ENCODE results near the gene DHX35. TPM values are rescaled to one million over a fixed set of nuclear protein-coding genes. Genes with fewer than 3 reads are reported as not detected.

DHX35 gene
- total RNA-seq, 6 experiments from 2014 or later: 3.2 to 7.5 (median 4.8) TPM

DNA sequence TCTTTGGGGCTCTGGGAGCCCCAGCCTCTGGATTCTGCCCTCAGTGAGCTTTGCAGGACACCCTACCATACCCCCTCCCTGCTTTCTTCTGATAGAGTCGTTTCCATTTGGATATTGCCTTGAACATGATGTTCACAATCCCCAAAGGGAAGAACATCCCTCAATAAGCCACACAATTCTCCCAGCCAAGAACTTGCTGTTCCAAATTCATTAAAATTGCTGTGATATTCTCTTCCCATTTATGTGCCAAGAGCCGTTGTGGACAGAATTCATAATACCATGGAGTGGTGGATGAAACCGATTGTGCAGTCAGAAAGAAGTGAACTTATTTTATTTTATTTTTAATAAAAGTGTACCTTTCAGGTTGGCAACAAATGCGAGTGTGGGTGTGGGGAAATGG, 95.8 kb downstream of the DHX35 start:
- H3K4me3 ChIP-seq: no peak overlapping the region
- no peak overlapping the region for H3K27ac ChIP-seq
- DNase-seq (no peak), ATAC-seq (no peak)
- intact Hi-C loops (cut with DNase I): no loop called here
- no peaks in the 10 kb centered on the region for H3K27me3 ChIP-seq
- H3K9me3 ChIP-seq: no peaks in the 10 kb centered on the region
- H3K4me1 ChIP-seq: no peaks in the 10 kb centered on the region
- 59% methylated on average over 4 of the region's 4 CpGs for WGBS (ENCODE audit: insufficient coverage, low coverage, low lambda C conversion rate, missing lambda C conversion rate)
- no peaks in the 10 kb centered on the region for H3K36me3 ChIP-seq
- TF ChIP-seq POLR2A (IDR thresholded peaks at IDR 0.05): no peak
- TF ChIP-seq, protein P1, sequence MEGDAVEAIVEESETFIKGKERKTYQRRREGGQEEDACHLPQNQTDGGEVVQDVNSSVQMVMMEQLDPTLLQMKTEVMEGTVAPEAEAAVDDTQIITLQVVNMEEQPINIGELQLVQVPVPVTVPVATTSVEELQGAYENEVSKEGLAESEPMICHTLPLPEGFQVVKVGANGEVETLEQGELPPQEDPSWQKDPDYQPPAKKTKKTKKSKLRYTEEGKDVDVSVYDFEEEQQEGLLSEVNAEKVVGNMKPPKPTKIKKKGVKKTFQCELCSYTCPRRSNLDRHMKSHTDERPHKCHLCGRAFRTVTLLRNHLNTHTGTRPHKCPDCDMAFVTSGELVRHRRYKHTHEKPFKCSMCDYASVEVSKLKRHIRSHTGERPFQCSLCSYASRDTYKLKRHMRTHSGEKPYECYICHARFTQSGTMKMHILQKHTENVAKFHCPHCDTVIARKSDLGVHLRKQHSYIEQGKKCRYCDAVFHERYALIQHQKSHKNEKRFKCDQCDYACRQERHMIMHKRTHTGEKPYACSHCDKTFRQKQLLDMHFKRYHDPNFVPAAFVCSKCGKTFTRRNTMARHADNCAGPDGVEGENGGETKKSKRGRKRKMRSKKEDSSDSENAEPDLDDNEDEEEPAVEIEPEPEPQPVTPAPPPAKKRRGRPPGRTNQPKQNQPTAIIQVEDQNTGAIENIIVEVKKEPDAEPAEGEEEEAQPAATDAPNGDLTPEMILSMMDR (IDR thresholded peaks at IDR 0.05): no peak

DNA sequence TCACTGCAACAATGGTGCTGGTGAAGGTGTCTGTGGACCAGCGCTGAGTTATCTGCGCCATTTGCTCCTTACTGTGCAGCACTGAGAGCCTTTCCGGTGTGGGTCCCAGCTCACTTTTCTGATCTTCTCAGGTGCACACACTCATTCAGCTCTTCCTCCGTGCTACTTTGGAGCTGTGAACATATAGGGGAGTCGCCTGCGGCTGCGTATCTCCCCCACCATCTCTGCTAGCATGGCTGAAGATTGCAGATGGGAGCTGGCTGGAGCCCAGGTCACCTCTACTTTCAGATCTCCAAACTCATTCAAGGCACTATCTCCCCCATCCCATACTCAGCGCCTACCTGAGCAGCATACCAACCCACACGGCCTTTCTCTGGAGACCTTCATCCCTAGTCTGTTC, 96.9 kb downstream of the DHX35 start:
- H3K4me3 ChIP-seq: no peak overlapping the region
- DNase-seq (no peak), ATAC-seq (no peak)
- no peaks in the 10 kb centered on the region for H3K27me3 ChIP-seq
- H3K4me1 ChIP-seq: no peaks in the 10 kb centered on the region
- WGBS (ENCODE audit: insufficient coverage, low coverage, low lambda C conversion rate, missing lambda C conversion rate): 73% methylated on average over 6 of the region's 9 CpGs
- H3K27ac ChIP-seq: no peak overlapping the region
- no peak for TF ChIP-seq POLR2A (IDR thresholded peaks at IDR 0.05)
- TF ChIP-seq, protein P1 (IDR thresholded peaks at IDR 0.05): no peak
- no peaks in the 10 kb centered on the region for H3K9me3 ChIP-seq
- H3K36me3 ChIP-seq: no peaks in the 10 kb centered on the region
- intact Hi-C loops (cut with DNase I): no loop called here

DNA sequence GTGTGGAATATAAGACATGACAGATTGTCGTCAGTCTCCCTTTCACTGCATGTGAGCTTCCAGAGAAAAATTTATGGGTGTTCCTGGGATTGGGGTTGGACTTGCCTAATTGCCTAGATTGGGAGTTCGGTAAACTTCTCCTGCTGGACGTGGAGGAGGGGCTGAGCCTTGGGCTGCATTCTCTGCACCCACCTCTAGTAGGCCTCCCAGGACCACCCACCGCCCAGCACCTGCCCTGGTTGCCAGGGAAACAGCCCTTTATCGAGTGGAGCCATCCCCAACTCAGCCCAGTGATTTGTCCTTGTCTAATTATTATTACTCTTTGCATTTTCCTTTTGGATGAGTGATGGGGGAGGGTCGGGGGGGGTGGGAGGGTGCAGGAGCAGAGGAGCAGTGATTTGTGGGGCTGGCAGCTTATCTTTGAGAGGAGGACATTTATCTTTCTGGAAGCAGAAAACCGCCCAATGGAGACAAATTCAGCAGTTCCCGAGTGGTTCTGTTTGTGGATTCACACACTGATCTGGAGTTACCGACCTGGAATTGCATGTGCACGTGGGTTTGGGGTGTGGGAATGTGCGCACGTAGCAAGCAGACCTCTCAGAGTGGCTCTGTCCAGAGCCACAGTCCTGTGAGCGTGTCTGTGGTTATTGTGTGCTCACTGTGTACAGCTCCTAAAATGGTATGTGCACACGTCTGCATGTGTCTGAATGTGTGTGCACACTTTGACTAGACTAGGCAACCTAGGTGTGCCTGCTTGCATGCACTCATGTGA, 104.5 kb downstream of the DHX35 start:
- Histone ChIP-seq H3K27me3 (no peaks in the 10 kb centered on the region), H3K9me3 (no peaks in the 10 kb centered on the region), H3K36me3 (no peaks in the 10 kb centered on the region), H3K27ac (no peak overlapping the region), H3K4me3 (no peak overlapping the region), H3K4me1 (no peaks in the 10 kb centered on the region)
- WGBS (ENCODE audit: insufficient coverage, low coverage, low lambda C conversion rate, missing lambda C conversion rate): 33% methylated on average over 7 of the region's 14 CpGs
- ATAC-seq: no peak
- intact Hi-C loops (cut with DNase I): no loop called here
- TF ChIP-seq POLR2A (IDR thresholded peaks at IDR 0.05): no peak
- TF ChIP-seq, protein P1 (IDR thresholded peaks at IDR 0.05): no peak
- no peak for DNase-seq

DNA sequence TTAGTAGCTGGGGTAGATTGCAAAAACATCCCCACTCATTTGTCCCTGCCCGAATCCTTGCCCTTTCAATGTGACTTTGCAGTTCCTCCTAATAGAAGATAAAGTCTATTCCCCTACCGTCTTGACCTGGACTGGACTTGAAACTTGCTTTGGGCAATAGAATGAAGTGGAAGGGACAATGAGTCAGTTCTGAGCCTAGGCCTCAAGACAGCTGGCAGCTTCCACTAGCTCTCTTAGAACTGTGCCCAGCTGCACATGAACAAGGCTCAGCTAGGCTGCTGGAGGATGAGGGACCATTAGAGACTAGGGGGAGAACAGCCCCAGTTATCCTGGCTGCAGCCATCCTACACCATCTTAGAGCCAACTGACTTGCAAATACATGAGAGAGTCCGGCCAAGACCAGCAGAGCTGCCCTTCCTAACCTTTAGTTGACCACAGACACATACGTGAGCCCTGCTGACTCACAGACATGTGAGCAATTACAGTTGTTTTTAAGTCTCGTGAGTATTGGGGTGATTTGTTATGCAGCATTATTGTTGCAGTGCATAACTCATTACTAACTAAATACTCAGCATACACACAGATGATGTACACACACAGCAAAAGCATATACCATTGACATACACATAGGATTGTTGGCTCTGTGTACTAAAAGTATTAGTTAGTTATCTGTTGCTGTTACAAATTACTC, 105.5 kb downstream of the DHX35 start:
- 88% methylated on average over 5 of the region's 5 CpGs for WGBS (ENCODE audit: insufficient coverage, low coverage, low lambda C conversion rate, missing lambda C conversion rate)
- H3K36me3 ChIP-seq: no peaks in the 10 kb centered on the region
- ATAC-seq (no peak), DNase-seq (no peak)
- no peaks in the 10 kb centered on the region for H3K27me3 ChIP-seq
- intact Hi-C loops (cut with DNase I): no loop called here
- H3K9me3 ChIP-seq: no peaks in the 10 kb centered on the region
- TF ChIP-seq POLR2A (IDR thresholded peaks at IDR 0.05): no peak
- TF ChIP-seq, protein P1 (IDR thresholded peaks at IDR 0.05): no peak
- no peak overlapping the region for H3K27ac ChIP-seq
- H3K4me1 ChIP-seq: no peaks in the 10 kb centered on the region
- H3K4me3 ChIP-seq: no peak overlapping the region
